ENCODE data around the gene MLLT3.

The MLLT3 gene

DNA sequence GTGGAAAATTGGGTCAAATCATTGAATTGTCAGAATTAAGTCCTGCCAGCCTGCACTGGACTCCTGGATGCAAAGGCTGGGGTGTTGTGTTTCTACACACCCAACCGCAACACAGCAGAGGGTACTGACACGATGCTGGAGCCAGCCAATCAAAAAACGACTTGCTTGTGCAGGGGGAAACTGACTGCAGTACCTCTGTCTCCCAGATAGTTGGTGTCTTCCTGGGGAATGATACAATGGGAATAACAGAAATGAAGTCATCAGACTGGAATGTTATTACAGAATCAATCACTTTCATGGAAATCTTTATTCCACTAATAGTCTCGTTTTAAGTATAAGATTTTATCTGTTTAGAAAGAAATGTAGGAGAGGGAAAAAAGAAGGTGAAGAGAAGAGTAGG lies 330.3 kb downstream of the MLLT3 start:
- DNase-seq: no peak

All from inflammatory macrophage (primary cell).